GM06990 (cell line): ENCODE results near the gene EFNB2.

Experiments used
- DNase-seq: peaks from one replicate; pipeline ENCODE4 v3.0.0-alpha.2; 2011; ENCODE audit not compliant: insufficient read length; ENCODE audit errors: extremely low read depth
- H3K27me3 ChIP-seq: replicated peaks from 2 replicates; pipeline ENCODE4 v1.6.0; 2011; ENCODE audit warnings: low read length; ENCODE audit not compliant: control insufficient read depth, insufficient read depth
- H3K36me3 ChIP-seq: 2 replicates; pipeline ENCODE4 v1.5.1; 2011; ENCODE audit warnings: low read length; ENCODE audit not compliant: control insufficient read depth, insufficient read depth
- H3K4me3 ChIP-seq: replicated peaks from 2 replicates; pipeline ENCODE4 v1.5.1; 2011; ENCODE audit warnings: low read depth, mild to moderate bottlenecking, control low read depth, low read length
- CTCF ChIP-seq: IDR thresholded peaks from 2 replicates; pipeline ENCODE4 v1.5.1; 2011; ENCODE audit warnings: low read length, control low read depth, mild to moderate bottlenecking, inconsistent platforms; ENCODE audit not compliant: insufficient read depth, poor library complexity, severe bottlenecking

Gene EFNB2

DNA sequence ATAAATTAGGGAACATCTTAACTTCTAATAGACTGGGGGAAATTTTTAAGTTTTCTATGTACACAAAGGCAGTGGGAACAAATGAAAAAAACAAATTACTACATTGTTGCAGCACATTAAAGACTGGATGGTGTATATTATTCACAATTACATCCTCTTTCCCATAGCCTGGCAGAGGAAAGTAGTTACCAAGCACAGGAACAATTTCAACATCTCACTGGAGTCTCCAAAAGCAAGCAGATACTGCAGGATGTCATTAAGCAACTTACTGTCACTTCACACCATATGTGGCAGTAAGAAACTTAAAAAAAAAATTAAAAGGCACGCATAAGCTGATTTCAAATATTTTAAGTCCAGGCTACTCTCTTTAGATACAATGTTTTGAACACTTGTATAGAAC, 6.4 kb upstream of the EFNB2 start:
- no peak for DNase-seq
- no peaks in the 10 kb centered on the region; the same call in none of the 2 replicates for H3K36me3 ChIP-seq
- no peak for TF ChIP-seq CTCF

DNA sequence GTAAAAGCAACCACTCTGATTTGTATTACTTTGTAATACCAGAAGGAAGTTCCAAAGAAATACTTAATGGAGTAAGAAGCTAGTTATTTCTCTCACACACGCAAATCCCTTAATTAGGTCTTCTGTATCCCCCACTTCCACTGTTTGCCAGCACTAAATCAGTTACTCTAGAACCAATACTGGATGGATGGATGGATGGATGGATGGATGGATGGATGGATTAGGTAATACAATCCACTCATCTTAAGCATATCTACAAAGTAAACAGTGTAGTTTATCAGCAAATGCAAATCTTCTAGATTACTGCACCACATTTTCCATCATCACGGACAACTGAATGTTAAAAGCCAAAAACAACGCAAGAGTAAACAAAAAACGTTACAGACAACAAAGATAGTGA, 5.2 kb upstream of the EFNB2 start:
- no peaks in the 10 kb centered on the region for H3K27me3 ChIP-seq
- no peak overlapping the region for H3K4me3 ChIP-seq
- no peak for DNase-seq
- no peak for TF ChIP-seq CTCF
- no peaks in the 10 kb centered on the region; the same call in none of the 2 replicates for H3K36me3 ChIP-seq

More for the DNA sequence above, 6.4 kb upstream of the EFNB2 start:
- no peak overlapping the region for H3K4me3 ChIP-seq
- H3K27me3 ChIP-seq, result no peaks in the 10 kb centered on the region

GRCh38 chr13:106537521-106537920, 2.1 kb upstream of the EFNB2 start:
- DNase-seq, result no peak
- TF ChIP-seq CTCF, result no peak
- Histone ChIP-seq H3K4me3 (no peak overlapping the region), H3K36me3 (no peaks in the 10 kb centered on the region; the same call in none of the 2 replicates), H3K27me3 (no peaks in the 10 kb centered on the region)

DNA sequence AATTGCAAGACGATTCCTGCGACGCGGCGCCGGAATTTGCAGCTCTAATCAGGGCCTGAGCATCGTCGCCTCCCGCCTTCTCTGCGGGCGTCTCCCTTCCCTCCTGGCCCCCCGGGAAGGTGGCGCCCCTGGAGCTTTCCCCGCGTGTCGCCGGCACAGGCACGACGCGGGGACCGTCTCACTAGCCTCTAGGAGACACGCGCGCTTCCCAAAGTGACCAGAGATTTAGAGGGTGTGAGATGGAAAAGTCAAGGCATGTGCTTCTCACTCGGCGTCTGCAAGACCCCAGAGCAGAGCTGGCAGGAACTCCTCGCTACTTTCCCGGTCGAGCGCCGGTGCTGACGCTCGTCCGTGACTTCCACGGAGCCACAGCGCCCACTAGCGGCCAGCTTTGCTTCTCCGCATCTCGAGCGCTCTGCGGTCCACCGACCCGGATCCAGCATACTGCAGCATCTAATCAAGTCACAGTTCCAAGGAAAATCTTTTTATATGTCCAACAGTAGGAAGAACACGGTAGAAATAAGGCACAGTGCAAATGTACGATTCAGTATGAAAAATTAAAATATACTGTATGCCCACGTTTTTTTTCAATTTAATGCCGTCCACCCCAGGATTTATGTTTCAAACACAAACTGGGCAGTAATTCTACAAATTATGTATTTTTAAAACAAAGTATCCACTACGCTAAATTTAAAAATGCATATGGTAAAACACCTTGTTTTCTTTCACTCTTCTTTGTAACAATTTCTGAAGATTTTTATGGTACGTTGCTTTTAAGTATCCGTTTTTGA, 977 bp upstream of the EFNB2 start:
- peak; percentile 82 for DNase-seq
- peak overlapping the region; percentile 78 for H3K4me3 ChIP-seq
- peak; percentile 96 for TF ChIP-seq CTCF
- no peaks in the 10 kb centered on the region for H3K27me3 ChIP-seq
- no peaks in the 10 kb centered on the region; the same call in 1 of the 2 replicates for H3K36me3 ChIP-seq

- peak; percentile 49 for DNase-seq
- peak overlapping the region; percentile 63 for H3K4me3 ChIP-seq
- no peaks in the 10 kb centered on the region for H3K27me3 ChIP-seq
- H3K36me3 ChIP-seq, result no peaks in the 10 kb centered on the region
- TF ChIP-seq CTCF, result no peak
These were observed 567 bp downstream of the EFNB2 start for GRCh38 chr13:106534639-106535551.
